GM18511 (cell line): ENCODE measurements around the gene AUTS2.

Source experiments
- ATAC-seq: cut with Tn5 transposase; IDR thresholded peaks from one replicate; pipeline ENCODE4 v1.9.1; 2021; ENCODE audit warnings: mild to moderate bottlenecking, moderate library complexity; ENCODE audit not compliant: unreplicated experiment

Gene AUTS2

GRCh38 chr7:69622014-69622835, 23.9 kb downstream of the AUTS2 start:
- ATAC-seq, result no peak

- no peak for ATAC-seq
Measured at GRCh38 chr7:69622960-69623359, 24.7 kb downstream of the AUTS2 start.

GRCh38 chr7:69624435-69625230, 26.4 kb downstream of the AUTS2 start:
- no peak for ATAC-seq

- no peak for ATAC-seq
Measured at GRCh38 chr7:69625238-69625637, 27.0 kb downstream of the AUTS2 start.

GRCh38 chr7:69625798-69626197, 27.5 kb downstream of the AUTS2 start:
- ATAC-seq, result no peak

GRCh38 chr7:69630292-69630691, 32.0 kb downstream of the AUTS2 start:
- ATAC-seq, result no peak

- ATAC-seq, result no peak
Measured at GRCh38 chr7:69631131-69631530, 32.9 kb downstream of the AUTS2 start.

GRCh38 chr7:69632280-69632679, 34.0 kb downstream of the AUTS2 start:
- ATAC-seq, result no peak

GRCh38 chr7:69633122-69633831, 35.0 kb downstream of the AUTS2 start:
- no peak for ATAC-seq

GRCh38 chr7:69635555-69636185, 37.4 kb downstream of the AUTS2 start:
- ATAC-seq, result no peak

- ATAC-seq, result no peak
Measured at GRCh38 chr7:69638674-69639073, 40.4 kb downstream of the AUTS2 start.

- no peak for ATAC-seq
Measured at GRCh38 chr7:69640216-69640615, 41.9 kb downstream of the AUTS2 start.

- ATAC-seq, result no peak
Measured at GRCh38 chr7:69640925-69641594, 42.8 kb downstream of the AUTS2 start.

- ATAC-seq, result no peak
Measured at GRCh38 chr7:69643265-69643664, 45.0 kb downstream of the AUTS2 start.

- ATAC-seq, result no peak
Measured at GRCh38 chr7:69643708-69644445, 45.6 kb downstream of the AUTS2 start.

- no peak for ATAC-seq
Measured at GRCh38 chr7:69645683-69646082, 47.4 kb downstream of the AUTS2 start.

GRCh38 chr7:69651101-69651590, 52.9 kb downstream of the AUTS2 start:
- ATAC-seq, result peak; percentile 92

GRCh38 chr7:69652947-69653701, 54.8 kb downstream of the AUTS2 start:
- ATAC-seq, result no peak

GRCh38 chr7:69653806-69654205, 55.5 kb downstream of the AUTS2 start:
- no peak for ATAC-seq
